ENCODE data around the gene MFSD2B.

DNA sequence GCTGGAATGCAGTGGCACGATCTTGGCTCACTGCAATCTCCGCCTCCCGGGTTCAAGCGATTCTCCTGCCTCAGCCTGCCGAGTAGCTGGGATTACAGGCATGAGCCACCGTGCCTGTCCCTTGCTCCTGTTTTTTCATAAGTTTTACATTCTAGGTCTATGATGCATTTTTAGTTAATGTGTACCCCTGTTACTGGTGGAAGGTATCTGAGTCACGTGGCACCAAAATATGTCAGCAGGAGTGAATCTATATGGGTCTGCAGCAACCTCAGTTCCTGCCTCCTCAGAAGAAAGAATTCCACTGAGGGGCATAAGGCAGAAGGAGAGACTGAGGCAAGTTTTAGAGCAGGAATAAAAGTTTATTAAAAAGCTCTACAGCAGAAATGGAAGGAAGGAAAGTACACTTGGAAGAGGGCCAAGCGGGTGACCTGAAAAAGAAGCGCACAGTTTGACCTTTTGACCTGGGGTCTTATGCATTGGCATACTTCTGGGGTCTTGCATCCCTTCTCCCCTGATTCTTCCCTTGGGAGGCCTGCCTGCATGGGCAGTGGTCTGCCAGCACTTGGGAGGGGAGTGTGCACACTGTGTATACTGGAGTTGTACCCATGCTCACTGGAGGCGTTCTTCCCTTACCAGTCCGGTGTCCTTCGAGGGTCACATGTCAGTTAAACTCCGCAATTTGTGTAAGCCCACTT lies 1.1 kb upstream of the MFSD2B start:
- no peak for TF ChIP-seq CREB1 (IDR thresholded peaks at IDR 0.05; ENCODE audit: low read depth)
- no peak for TF ChIP-seq EP300 (IDR thresholded peaks at IDR 0.05; ENCODE audit: borderline replicate concordance)
